T-helper 2 cell (primary cell): ENCODE data around the gene WBP1L.
"Not testable (repeated sequence)": the region's sequence is repeated elsewhere in the genome, so short reads cannot be mapped to it uniquely, and the experiment has no call there.

Experiments
- DNase-seq, 5 experiments: peaks; one replicate each; pipeline versions ENCODE4 v3.0.0 to v3.0.0-alpha.2; 2012 to 2022

WBP1L gene

GRCh38 chr10:102723989-102724388 is 19.8 kb upstream of the WBP1L start:
- no peak for DNase-seq

GRCh38 chr10:102726274-102726673 is 17.5 kb upstream of the WBP1L start:
- no peak for DNase-seq

GRCh38 chr10:102727037-102727818 is 16.5 kb upstream of the WBP1L start:
- no peak for DNase-seq

GRCh38 chr10:102729029-102730026 is 14.4 kb upstream of the WBP1L start:
- DNase-seq = peak in 4 of 5 experiments; percentile 13 to 55 (median 15)

GRCh38 chr10:102731222-102731800 is 12.4 kb upstream of the WBP1L start:
- no peak for DNase-seq

- no peak for DNase-seq
Observed at GRCh38 chr10:102732661-102733060, 11.1 kb upstream of the WBP1L start.

- no peak for DNase-seq
Observed at GRCh38 chr10:102735065-102735562, 8.6 kb upstream of the WBP1L start.

GRCh38 chr10:102738692-102739121 is 5.0 kb upstream of the WBP1L start:
- no peak for DNase-seq

GRCh38 chr10:102740229-102740628 is 3.5 kb upstream of the WBP1L start:
- no peak for DNase-seq

- no peak for DNase-seq
Observed at GRCh38 chr10:102741726-102742237, 2.0 kb upstream of the WBP1L start.

GRCh38 chr10:102742313-102742712 is 1.4 kb upstream of the WBP1L start:
- DNase-seq = not testable (repeated sequence)

GRCh38 chr10:102743078-102743587 is 615 bp upstream of the WBP1L start:
- peak in 1 of 5 experiments; percentile 13 for DNase-seq

GRCh38 chr10:102744374-102745051 is 765 bp downstream of the WBP1L start:
- peak in 1 of 5 experiments; percentile 51 for DNase-seq

- DNase-seq = no peak
Observed at GRCh38 chr10:102745157-102745556, 1.4 kb downstream of the WBP1L start.

GRCh38 chr10:102752266-102752930 is 8.7 kb downstream of the WBP1L start:
- DNase-seq = no peak

GRCh38 chr10:102752934-102753664 is 9.4 kb downstream of the WBP1L start:
- DNase-seq = peak in 1 of 5 experiments; percentile 65

GRCh38 chr10:102753718-102754117 is 10.0 kb downstream of the WBP1L start:
- no peak for DNase-seq

GRCh38 chr10:102757323-102757722 is 13.6 kb downstream of the WBP1L start:
- no peak for DNase-seq

- peak in 1 of 5 experiments; percentile 34 for DNase-seq
Observed at GRCh38 chr10:102758240-102758932, 14.6 kb downstream of the WBP1L start.

- DNase-seq = not testable (repeated sequence)
Observed at GRCh38 chr10:102758933-102759262, 15.2 kb downstream of the WBP1L start.
